HG03097 (cell line): ENCODE measurements around the gene SRR.
"Not testable (repeated sequence)": the region's sequence is repeated elsewhere in the genome, so short reads cannot be mapped to it uniquely, and the experiment has no call there.

Experiments
- ATAC-seq: cut with Tn5 transposase; IDR thresholded peaks from one replicate; pipeline ENCODE4 v1.9.1; 2021; ENCODE audit not compliant: unreplicated experiment, low FRiP score

SRR gene

DNA sequence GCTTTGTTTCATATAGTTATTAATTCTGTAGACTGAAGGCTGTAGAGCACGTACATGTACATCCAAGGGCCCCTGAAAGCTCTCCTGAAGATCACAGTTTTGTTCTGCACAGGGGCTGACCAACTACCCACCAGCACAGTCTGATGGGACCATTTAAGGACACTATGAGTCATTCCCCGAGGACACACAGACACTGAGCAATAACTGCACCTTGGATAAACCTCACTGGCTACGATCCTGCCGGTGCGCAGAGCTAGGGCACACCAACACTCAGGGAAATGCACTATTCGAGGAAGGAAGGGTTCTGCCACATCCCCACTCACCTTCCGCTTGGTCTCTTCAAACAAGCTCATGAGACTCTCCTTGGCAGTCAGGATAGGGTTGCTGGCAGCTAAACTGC, 20.4 kb upstream of the SRR start:
- ATAC-seq = no peak

- no peak for ATAC-seq
These were observed 13.8 kb upstream of the SRR start for GRCh38 chr17:2289878-2290478.

GRCh38 chr17:2292100-2292499, 11.7 kb upstream of the SRR start:
- ATAC-seq = no peak

GRCh38 chr17:2295575-2295974, 8.2 kb upstream of the SRR start:
- no peak for ATAC-seq

- ATAC-seq = no peak
These were observed 6.7 kb upstream of the SRR start for GRCh38 chr17:2297023-2297422.

- no peak for ATAC-seq
These were observed 4.6 kb upstream of the SRR start for GRCh38 chr17:2299136-2299535.

- no peak for ATAC-seq
These were observed 4.0 kb upstream of the SRR start for GRCh38 chr17:2299756-2300155.

DNA sequence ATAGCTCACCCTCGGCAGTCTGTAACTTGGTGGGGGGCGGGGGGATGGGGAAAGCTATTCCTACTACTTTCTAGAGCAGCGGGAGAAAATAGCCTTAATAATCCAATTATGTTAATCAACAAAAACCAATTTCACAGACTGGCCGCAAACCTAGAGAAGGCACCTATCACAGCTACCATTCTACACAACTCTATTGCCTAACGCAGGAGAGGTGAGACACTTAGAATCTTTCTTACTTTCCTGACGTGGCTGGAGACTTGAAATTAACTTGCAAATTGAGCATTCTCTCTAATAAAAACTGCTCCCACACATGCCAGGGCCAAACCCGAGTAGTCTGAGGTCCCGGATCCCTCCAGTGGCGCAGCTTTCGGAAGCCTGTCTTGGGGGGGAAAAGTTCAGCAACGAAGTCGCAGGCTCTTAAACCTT, 959 bp upstream of the SRR start:
- peak; percentile 19 for ATAC-seq

- no peak for ATAC-seq
These were observed 1.2 kb downstream of the SRR start for GRCh38 chr17:2304931-2305330.

DNA sequence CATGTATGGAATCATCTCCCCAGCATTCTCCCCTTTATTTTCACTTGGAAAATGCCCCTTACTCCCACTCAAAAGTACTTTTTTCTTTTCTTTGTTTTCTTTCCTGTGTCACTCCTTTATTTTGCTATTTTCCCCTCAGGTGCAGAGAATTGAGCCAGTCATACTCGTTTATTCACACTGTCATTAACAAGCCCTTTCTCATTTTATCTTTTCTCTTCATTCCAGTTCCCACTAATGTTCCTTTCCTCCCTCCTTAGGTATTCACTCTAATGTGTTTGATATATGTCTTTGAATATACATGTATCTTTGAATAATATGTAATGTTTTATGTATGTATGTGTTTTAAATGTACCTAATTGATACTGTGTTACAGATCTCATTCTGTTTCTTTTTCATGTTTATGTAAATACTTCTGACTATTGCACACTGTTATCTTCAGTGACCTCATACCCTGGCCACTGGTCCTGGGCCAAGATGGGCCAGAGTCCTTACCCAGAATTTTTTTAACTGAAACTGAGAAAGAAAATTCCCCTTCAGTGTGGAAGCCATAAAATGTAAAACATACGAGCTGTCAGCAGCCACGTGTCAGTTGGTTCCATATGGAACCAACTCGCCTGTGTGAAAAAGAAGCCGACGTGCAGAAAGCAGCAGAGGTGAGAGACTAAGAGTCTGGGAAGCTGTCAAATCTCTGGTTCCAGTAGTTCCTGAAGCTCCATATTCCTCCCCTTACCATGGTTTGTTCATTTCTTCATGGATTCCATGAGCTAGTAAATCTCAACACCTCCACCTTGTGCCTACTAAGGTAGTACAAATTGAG, 5.8 kb downstream of the SRR start:
- no peak for ATAC-seq

DNA sequence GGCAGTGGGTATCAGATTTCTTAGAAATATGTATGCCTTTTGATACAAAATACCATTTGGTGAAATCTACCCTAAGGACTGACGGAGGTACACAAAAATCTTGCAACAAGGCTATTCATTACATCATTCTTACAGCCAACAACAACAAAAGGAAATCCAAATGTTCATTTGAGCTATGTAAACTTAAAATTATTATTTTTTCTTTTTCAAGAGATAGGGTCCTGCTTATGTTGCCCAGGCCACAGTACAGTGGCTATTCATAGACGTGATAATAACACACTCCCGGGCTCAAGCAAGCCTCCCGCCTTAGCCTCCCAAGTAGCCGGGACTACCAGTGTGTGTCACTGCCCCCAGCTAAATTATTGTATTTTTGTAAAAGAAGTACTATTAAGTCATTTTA, 9.0 kb downstream of the SRR start:
- no peak for ATAC-seq

GRCh38 chr17:2316916-2317205, 13.1 kb downstream of the SRR start:
- not testable (repeated sequence) for ATAC-seq

- ATAC-seq = no peak
These were observed 14.0 kb downstream of the SRR start for GRCh38 chr17:2317796-2318195.

- no peak for ATAC-seq
These were observed 15.3 kb downstream of the SRR start for GRCh38 chr17:2319051-2319450.

- ATAC-seq = no peak
These were observed 17.6 kb downstream of the SRR start for GRCh38 chr17:2321399-2321798.

DNA sequence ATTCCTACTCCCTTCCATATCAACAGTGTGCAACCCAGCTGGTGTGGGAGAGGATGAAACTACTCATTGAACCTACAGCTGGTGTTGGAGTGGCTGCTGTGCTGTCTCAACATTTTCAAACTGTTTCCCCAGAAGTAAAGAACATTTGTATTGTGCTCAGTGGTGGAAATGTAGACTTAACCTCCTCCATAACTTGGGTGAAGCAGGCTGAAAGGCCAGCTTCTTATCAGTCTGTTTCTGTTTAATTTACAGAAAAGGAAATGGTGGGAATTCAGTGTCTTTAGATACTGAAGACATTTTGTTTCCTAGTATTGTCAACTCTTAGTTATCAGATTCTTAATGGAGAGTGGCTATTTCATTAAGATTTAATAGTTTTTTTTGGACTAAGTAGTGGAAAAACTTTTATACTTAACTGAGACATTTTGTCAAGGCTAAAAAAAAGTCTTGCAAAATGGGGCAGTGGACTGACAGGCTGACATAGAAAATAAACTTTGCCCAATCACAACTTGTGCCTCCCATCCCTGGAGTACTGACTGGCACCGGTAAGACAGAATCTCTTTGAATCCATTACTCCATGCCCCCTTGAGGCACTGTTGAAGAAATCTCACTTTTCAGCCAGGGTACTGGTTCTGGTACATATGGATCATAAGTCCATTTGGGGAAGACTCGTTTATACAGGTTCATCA, 20.0 kb downstream of the SRR start:
- no peak for ATAC-seq

GRCh38 chr17:2331303-2331702, 27.6 kb downstream of the SRR start:
- no peak for ATAC-seq

DNA sequence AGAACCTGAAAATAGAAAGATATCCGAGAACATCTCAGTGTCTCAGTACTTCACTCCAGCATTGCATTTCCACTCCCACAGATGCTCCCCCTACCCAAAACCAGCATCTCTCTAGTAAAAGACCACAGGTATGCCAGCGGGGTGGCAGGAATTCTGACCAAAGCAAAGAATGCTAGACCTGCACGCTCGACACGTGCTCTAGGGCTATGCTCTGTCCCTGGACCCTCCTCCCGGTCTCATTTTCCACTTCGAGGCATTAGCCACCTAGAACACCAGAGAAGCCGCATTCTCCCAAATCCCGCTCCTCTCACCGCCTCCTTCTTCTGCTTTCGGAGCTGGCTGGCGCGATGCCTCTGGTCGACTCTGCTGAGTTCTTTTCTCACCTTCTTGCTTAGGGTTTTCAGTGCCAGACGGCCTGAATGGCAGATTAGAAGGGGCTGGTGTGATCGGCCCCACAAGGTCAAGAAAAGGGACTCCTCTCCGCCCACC, 32.0 kb downstream of the SRR start:
- peak; percentile 3 for ATAC-seq

DNA sequence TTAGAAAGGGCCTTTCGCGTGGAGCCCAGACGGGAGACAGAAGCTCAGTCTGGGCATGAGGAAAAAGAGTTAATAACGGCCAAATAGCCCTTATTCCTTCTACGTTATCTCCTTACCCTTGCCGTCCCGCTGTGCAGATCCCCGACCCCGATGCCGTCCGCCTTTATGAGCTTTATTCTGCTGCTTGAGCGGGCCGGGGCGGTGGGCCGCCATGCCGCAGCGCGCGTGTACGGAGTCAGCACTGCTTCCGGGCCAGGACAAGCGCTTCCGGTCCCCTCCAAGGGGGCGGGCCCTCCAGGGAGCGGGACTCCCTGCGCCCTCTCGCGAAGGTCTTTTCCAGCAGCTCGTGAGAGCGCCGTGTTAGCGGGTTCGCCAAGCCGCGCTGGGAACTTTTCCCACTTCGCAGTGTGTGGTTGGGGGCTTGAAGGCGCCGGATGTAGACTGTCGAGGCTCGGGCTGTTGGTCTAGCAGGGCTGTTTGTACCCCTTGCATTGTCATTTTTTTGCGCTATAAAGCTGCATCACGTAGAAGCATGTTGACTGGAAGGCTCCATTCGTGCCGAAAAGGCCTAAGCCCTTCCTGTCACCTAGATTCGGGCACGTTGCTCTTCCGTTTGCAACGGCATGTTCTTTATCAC, 32.6 kb downstream of the SRR start, which contains the start of gene TSR1:
TSR1 (minus strand) TSS at position 243 of the 637 bp plus-strand sequence; CDS start at position 213, 30 bp downstream.
- ATAC-seq = peak; percentile 78

DNA sequence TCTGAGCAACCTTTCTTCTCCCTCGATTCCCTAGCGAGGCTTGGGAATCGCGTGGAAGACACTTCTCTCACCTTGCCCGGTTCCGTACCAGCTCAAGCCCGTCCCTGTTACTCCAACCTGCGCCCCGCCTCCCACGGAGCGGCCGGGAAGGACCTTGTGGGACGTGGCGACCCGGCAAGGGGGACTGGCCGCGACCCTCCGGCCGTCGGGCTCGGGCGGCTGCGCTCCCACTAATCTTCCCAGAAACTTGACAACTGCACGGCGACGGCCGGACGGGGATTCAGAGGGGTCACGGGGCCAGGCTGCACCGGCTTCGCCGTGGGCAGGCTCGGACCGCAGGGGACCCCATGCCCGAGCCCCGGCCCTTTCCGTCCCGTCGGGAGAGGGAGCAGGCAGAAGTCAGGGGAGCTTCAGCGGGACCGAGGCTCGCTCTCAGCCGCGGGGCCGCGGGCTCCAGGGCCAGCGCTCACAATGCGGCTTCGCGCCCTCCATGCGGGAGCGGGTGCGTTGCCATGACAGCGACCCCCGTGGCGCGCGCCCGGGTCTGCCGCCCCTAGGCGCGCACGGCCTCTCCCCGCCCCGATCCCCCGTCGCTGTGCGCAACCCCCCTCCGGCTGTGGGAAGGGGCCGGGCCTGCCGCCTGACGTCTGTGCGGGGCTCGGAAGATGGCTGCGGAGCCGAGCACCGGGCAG, 33.2 kb downstream of the SRR start, which contains the start of gene SGSM2:
SGSM2 (plus strand) TSS at position 650 of the 692 bp plus-strand sequence. CDS start 188 bp downstream, outside the sequence.
- ATAC-seq = no peak
